Naive thymus-derived CD4-positive, alpha-beta T cell (primary cell): Measurements from ENCODE around the gene ZNF326. TPM values are rescaled to one million over a fixed set of nuclear protein-coding genes. Genes with fewer than 3 reads are reported as not detected.
A peak's percentile ranks its signal among the peaks of the same experiment; 100 is the strongest.

Experiments used
- ATAC-seq: fragments of 150-1000 bp; cut with Tn5 transposase; 2 replicates; pipeline ENCODE4 v1.10.0; 2021; ENCODE audit warnings: mild to moderate bottlenecking, moderate library complexity
- CTCF ChIA-PET: fragments of 350-600 bp; sonication (Branson Sonifier 250); formaldehyde crosslinking; loops from one replicate; lab custom pipeline; 2021; ENCODE audit warnings: antibody characterized with exemption; lab: Charles Lee
- POLR2A ChIA-PET: fragments of 350-600 bp; sonication (Branson Sonifier 250); formaldehyde crosslinking; loops from one replicate; lab custom pipeline; 2021; ENCODE audit warnings: antibody characterized with exemption, inconsistent platforms; lab: Charles Lee
- DNase-seq, 9 donors: peaks; one replicate each; pipeline versions ENCODE4 v3.0.0 to v3.0.0-alpha.2; 2020 to 2022; ENCODE audit warnings: mixed read lengths in 1 of 9
- H3K27ac ChIP-seq: one replicate; pipeline ENCODE4 v1.7.0; 2013; ENCODE audit warnings: mild to moderate bottlenecking, low read depth, low read length, moderate library complexity
- H3K27me3 ChIP-seq, 2 donors: one replicate each; pipeline ENCODE4 v1.7.0; 2013; ENCODE audit warnings: low read length in 2 of 2, mild to moderate bottlenecking in 2 of 2, moderate library complexity in 2 of 2; ENCODE audit not compliant: control insufficient read depth in 2 of 2, insufficient read depth in 2 of 2
- H3K36me3 ChIP-seq, 3 experiments: 1 replicate in 2 of 3; 2 replicates in 1 of 3; pipeline ENCODE4 v1.7.0; 2013; ENCODE audit warnings: low read length in 3 of 3, mild to moderate bottlenecking in 3 of 3, moderate library complexity in 1 of 3; ENCODE audit not compliant: insufficient read depth in 3 of 3, control insufficient read depth in 2 of 3
- H3K4me1 ChIP-seq, 2 donors: one replicate each; pipeline ENCODE4 v1.7.0; 2013; ENCODE audit warnings: low read length in 2 of 2, mild to moderate bottlenecking in 2 of 2, moderate library complexity in 1 of 2; ENCODE audit not compliant: control insufficient read depth in 2 of 2, insufficient read depth in 2 of 2
- H3K4me3 ChIP-seq: 2 replicates; pipeline ENCODE4 v1.7.0; 2013; ENCODE audit warnings: mild to moderate bottlenecking, low read length
- H3K9me3 ChIP-seq, 3 experiments: 1 replicate in 2 of 3; 2 replicates in 1 of 3; pipeline ENCODE4 v1.7.0; 2013; ENCODE audit warnings: low read length in 3 of 3; ENCODE audit not compliant: control insufficient read depth in 2 of 3
- H3K27ac Mint-ChIP-seq, 9 donors: one replicate each; pipeline ENCODE4 v1.8.0; 2020 to 2022; ENCODE audit warnings: mixed read lengths in 9 of 9, mild to moderate bottlenecking in 8 of 9, moderate library complexity in 5 of 9, inconsistent platforms in 2 of 9
- H3K27me3 Mint-ChIP-seq, 5 donors: one replicate each; pipeline ENCODE4 v1.8.0; 2021 to 2022; ENCODE audit warnings: mixed read lengths in 5 of 5, mild to moderate bottlenecking in 1 of 5
- H3K36me3 Mint-ChIP-seq, 5 donors: one replicate each; pipeline ENCODE4 v1.8.0; 2020 to 2022; ENCODE audit warnings: mixed read lengths in 5 of 5, mild to moderate bottlenecking in 3 of 5, inconsistent platforms in 1 of 5
- H3K4me1 Mint-ChIP-seq, 7 donors: one replicate each; pipeline ENCODE4 v1.8.0; 2020 to 2022; ENCODE audit warnings: mixed read lengths in 7 of 7, mild to moderate bottlenecking in 3 of 7, inconsistent platforms in 1 of 7
- H3K4me3 Mint-ChIP-seq, 10 donors: one replicate each; pipeline ENCODE4 v1.8.0; 2020 to 2022; ENCODE audit warnings: mild to moderate bottlenecking in 10 of 10, mixed read lengths in 10 of 10, moderate library complexity in 6 of 10, inconsistent platforms in 2 of 10
- H3K9me3 Mint-ChIP-seq, 11 donors: one replicate each; pipeline ENCODE4 v1.8.0; 2020 to 2022; ENCODE audit warnings: mixed read lengths in 11 of 11, mild to moderate bottlenecking in 4 of 11, inconsistent platforms in 1 of 11, moderate library complexity in 1 of 11
- intact Hi-C, 2 donors: fragments of 100-400 bp; cut with micrococcal nuclease; formaldehyde crosslinking; loops; one replicate each; pipeline ENCODE4 v1.15.1; 2023
- polyA plus RNA-seq, 2 donors: library from polyadenylated mRNA; unstranded; fragments of 300-500 nt; fragmentation: Illumina TruSeq; gene quantifications; one replicate each; pipeline ENCODE4 v1.2.3, GENCODE V29; 2021
- total RNA-seq, 6 experiments: library from RNA in 5 of 6; stranded (reverse) in 5 of 6; gene quantifications; 1 replicate in 5 of 6; 2 replicates in 1 of 6; pipeline ENCODE4 v1.2.3 and lab custom pipeline; 2021 to 2026

ZNF326 gene
- total and polyA plus RNA-seq, 7 experiments from 2014 or later = 3.6 to 52.5 (median 19.5) TPM

- no peaks in the 10 kb centered on the region for H3K9me3 ChIP-seq
- no peak overlapping the region for H3K4me3 ChIP-seq
- H3K4me3 Mint-ChIP-seq = no peak overlapping the region
- no peak overlapping the region for H3K27ac Mint-ChIP-seq
- ChIA-PET CTCF (interaction anchor here (0.6 to 5.9 kb wide), 5 partner anchors 184 to 404 kb away, joined by 3 to 47 read pairs (median 4); no protein-coding TSS in a partner anchor), POLR2A (interaction anchor here (0.8 kb wide), 1 partner anchor 9 kb away, joined by 3 read pairs; no protein-coding TSS in a partner anchor)
- DNase-seq = no peak
- peaks cover 0 to 6% of the 10 kb centered on the region in 2 donors for H3K4me1 ChIP-seq
- H3K27ac ChIP-seq = no peak overlapping the region
- H3K27me3 ChIP-seq = no peaks in the 10 kb centered on the region
- H3K36me3 ChIP-seq = no peaks in the 10 kb centered on the region
- peaks cover 0 to 10% (median 4%) of the 10 kb centered on the region in 5 donors for H3K27me3 Mint-ChIP-seq
- H3K36me3 Mint-ChIP-seq = no peaks in the 10 kb centered on the region
- no peak for ATAC-seq
- H3K4me1 Mint-ChIP-seq = peaks cover under 1 to 12% (median 8%) of the 10 kb centered on the region in 7 donors
- intact Hi-C loops = no loop called here
- H3K9me3 Mint-ChIP-seq = no peaks in the 10 kb centered on the region
Measured at GRCh38 chr1:89990976-89991831, 3.7 kb upstream of the ZNF326 start.

- Histone ChIP-seq H3K27ac (no peak overlapping the region), H3K4me1 (peaks cover 8 to 14% of the 10 kb centered on the region in 2 donors), H3K36me3 (peaks cover 0 to 6% (median 0%) of the 10 kb centered on the region in 3 experiments), H3K4me3 (no peak overlapping the region), H3K27me3 (no peaks in the 10 kb centered on the region), H3K9me3 (no peaks in the 10 kb centered on the region)
- CTCF ChIA-PET = interaction anchor here (0.6 to 1.0 kb wide), 2 partner anchors 236 to 1057 kb away, joined by 3 read pairs; no protein-coding TSS in a partner anchor
- Mint-ChIP-seq H3K4me1 (peaks cover 21 to 36% (median 31%) of the 10 kb centered on the region in 7 donors), H3K36me3 (peaks cover 0 to 5% (median 0%) of the 10 kb centered on the region in 5 donors), H3K4me3 (peak overlapping the region in 9 of 10 donors; percentile 35 to 99 (median 75)), H3K27ac (no peak overlapping the region), H3K27me3 (peaks cover 0 to 7% (median 4%) of the 10 kb centered on the region in 5 donors), H3K9me3 (no peaks in the 10 kb centered on the region)
- ATAC-seq = no peak
- intact Hi-C loops = no loop called here
- POLR2A ChIA-PET = interaction anchor here (0.5 to 0.6 kb wide), 2 partner anchors 182 to 205 kb away, joined by 3 to 4 read pairs; no protein-coding TSS in a partner anchor
- no peak for DNase-seq
Measured at GRCh38 chr1:89993541-89993940, 1.4 kb upstream of the ZNF326 start.

- no peaks in the 10 kb centered on the region for H3K27me3 ChIP-seq
- intact Hi-C loops = loop anchor here (1.0 to 2.0 kb wide), 6 partner anchors 152 to 1104 kb away; partner anchors contain the start of genes LRRC8C (in 2 of the 2), GTF2B (in 1 of the 2) and LRRC8B (in 1 of the 2)
- POLR2A ChIA-PET = no interaction called here
- DNase-seq (no peak), ATAC-seq (no peak)
- Mint-ChIP-seq H3K27me3 (peaks cover 0 to 7% (median 4%) of the 10 kb centered on the region in 5 donors), H3K4me3 (peak overlapping the region; percentile 90 to 100 (median 97)), H3K4me1 (peaks cover 22 to 43% (median 36%) of the 10 kb centered on the region in 7 donors), H3K36me3 (peaks cover 0 to 9% (median 0%) of the 10 kb centered on the region in 5 donors), H3K27ac (peak overlapping the region; percentile 31 to 97 (median 92)), H3K9me3 (no peaks in the 10 kb centered on the region)
- peaks cover 8 to 14% of the 10 kb centered on the region in 2 donors for H3K4me1 ChIP-seq
- CTCF ChIA-PET = interaction anchor here (0.6 kb wide), 2 partner anchors 404 to 1058 kb away, joined by 3 read pairs; no protein-coding TSS in a partner anchor
- H3K9me3 ChIP-seq = no peaks in the 10 kb centered on the region
- peak overlapping the region; percentile 85 for H3K27ac ChIP-seq
- H3K4me3 ChIP-seq = peak overlapping the region; percentile 86
- H3K36me3 ChIP-seq = peaks cover 0 to 9% (median 0%) of the 10 kb centered on the region in 3 experiments
Measured at GRCh38 chr1:89994231-89994804, 592 bp upstream of the ZNF326 start.

- Mint-ChIP-seq H3K4me1 (peaks cover 36 to 55% (median 50%) of the 10 kb centered on the region in 7 donors), H3K27me3 (peaks cover 0 to 4% (median 3%) of the 10 kb centered on the region in 5 donors), H3K36me3 (peaks cover 0 to 16% (median 0%) of the 10 kb centered on the region in 5 donors), H3K9me3 (no peaks in the 10 kb centered on the region), H3K27ac (peak overlapping the region; percentile 90 to 98 (median 96)), H3K4me3 (peak overlapping the region; percentile 91 to 100 (median 99))
- Histone ChIP-seq H3K27me3 (no peaks in the 10 kb centered on the region), H3K4me3 (peak overlapping the region; percentile 86), H3K36me3 (peaks cover 0 to 9% (median 0%) of the 10 kb centered on the region in 3 experiments), H3K9me3 (no peaks in the 10 kb centered on the region), H3K27ac (peak overlapping the region; percentile 85), H3K4me1 (peaks cover 8 to 14% of the 10 kb centered on the region in 2 donors)
- intact Hi-C loops = loop anchor here (1.0 to 5.0 kb wide), 13 partner anchors 153 to 1313 kb away; partner anchors contain the start of genes GTF2B (in 2 of the 2), LRRC8C (in 2 of the 2), LRRC8D (in 2 of the 2) and PKN2 (in 1 of the 2)
- ChIA-PET POLR2A (no interaction called here), CTCF (no interaction called here)
- ATAC-seq (no peak), DNase-seq (no peak)
Measured at GRCh38 chr1:89995598-89996449, 914 bp downstream of the ZNF326 start.

GRCh38 chr1:89996450-89997110 is 1.7 kb downstream of the ZNF326 start:
- peaks cover 38 to 61% (median 57%) of the 10 kb centered on the region in 7 donors for H3K4me1 Mint-ChIP-seq
- peaks cover 0 to under 1% (median 0%) of the 10 kb centered on the region in 5 donors for H3K27me3 Mint-ChIP-seq
- Histone ChIP-seq H3K4me3 (peak overlapping the region; percentile 86), H3K36me3 (peaks cover 0 to 9% (median 0%) of the 10 kb centered on the region in 3 experiments), H3K4me1 (peaks cover 8 to 14% of the 10 kb centered on the region in 2 donors), H3K27me3 (no peaks in the 10 kb centered on the region), H3K27ac (no peak overlapping the region), H3K9me3 (no peaks in the 10 kb centered on the region)
- H3K27ac Mint-ChIP-seq = peak overlapping the region in 8 of 9 donors; percentile 8 to 97 (median 92)
- ATAC-seq (no peak), DNase-seq (no peak)
- ChIA-PET POLR2A (no interaction called here), CTCF (no interaction called here)
- intact Hi-C loops = loop anchor here in 1 of 2 donors (5.0 kb wide), 1 partner anchor 389 kb away; no protein-coding TSS in a partner anchor
- H3K36me3 Mint-ChIP-seq = peaks cover 0 to 19% (median 0%) of the 10 kb centered on the region in 5 donors
- peak overlapping the region; percentile 91 to 100 (median 99) for H3K4me3 Mint-ChIP-seq
- no peaks in the 10 kb centered on the region for H3K9me3 Mint-ChIP-seq
